Esophagus muscularis mucosa (tissue), 4 donors: ENCODE measurements around the gene CBL.
A peak's percentile ranks its signal among the peaks of the same experiment; 100 is the strongest.

Experiments
- EP300 ChIP-seq: sonication (generic); formaldehyde crosslinking; IDR thresholded peaks from one replicate; pipeline ENCODE4 v1.6.1; 2017; ENCODE audit warnings: antibody characterized with exemption
- POLR2A ChIP-seq: fragments of 450-650 bp; IDR thresholded peaks from one replicate; pipeline ENCODE4 v1.6.1; 2017; ENCODE audit warnings: antibody characterized with exemption, moderate library complexity, mild to moderate bottlenecking, low read depth
- POLR2AphosphoS5 ChIP-seq, 2 donors: sonication (generic); formaldehyde crosslinking; IDR thresholded peaks; one replicate each; pipeline ENCODE4 v1.6.1; 2017; ENCODE audit warnings: antibody characterized with exemption in 2 of 2
- TF ChIP-seq, protein P1 (sequence below), 3 experiments: fragments of 200-600 bp in 2 of 3; fragments of 450-650 bp in 1 of 3; sonication (generic) in 2 of 3; IDR thresholded peaks; one replicate each; pipeline ENCODE4 v1.5.1; 2017 to 2019; ENCODE audit warnings: antibody characterized with exemption in 3 of 3, mild to moderate bottlenecking in 2 of 3, moderate library complexity in 1 of 3

DNA sequence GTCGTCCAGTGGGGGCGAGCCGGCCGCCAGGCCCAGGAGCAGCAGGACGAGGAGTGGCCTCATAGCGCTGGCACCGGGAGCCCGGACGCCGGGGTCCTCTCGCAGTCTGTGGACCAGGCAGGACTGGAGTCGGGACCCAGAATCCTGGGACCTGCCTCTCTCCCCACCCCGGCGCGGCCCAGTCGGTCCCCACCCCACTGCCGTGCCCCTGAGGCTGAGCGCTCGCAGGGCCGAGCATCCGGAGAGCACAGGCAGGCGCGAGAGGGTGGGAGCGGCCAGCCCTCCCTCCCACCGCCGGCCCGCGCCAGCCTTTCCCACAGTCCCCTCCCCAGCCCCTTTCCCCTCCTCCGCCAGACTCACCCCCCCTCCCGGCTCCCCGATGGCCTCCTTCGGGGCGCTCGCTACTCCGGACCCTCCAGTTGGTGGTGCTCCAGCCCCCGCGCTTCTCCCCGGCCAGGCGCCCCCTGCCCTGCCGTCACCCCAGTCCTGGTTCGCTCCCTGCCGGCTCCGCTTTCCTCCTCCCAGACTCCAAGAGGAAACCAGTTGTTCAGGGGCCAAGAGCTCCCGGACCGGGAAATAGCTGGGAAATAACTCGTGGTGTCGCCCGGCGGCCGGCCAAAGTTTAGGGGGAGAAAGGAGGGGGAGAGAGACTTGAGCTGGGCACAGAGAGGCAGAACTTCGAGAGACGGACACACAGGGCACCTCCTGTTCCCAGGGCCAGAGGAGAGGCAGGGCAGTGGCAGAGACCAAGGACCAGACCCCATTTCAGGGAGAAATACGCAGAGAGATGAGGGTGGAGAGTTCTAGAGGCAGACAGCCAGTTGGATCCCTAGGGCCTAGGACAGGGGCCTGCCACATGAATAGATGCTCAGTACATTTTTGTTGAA is 134.4 kb downstream of the CBL start, which contains the start of gene C1QTNF5:
- TF ChIP-seq POLR2AphosphoS5 (IDR thresholded peaks at IDR 0.05) (peak; percentile 73 to 75), POLR2A (no peak), EP300 (no peak)
- TF ChIP-seq, protein P1, sequence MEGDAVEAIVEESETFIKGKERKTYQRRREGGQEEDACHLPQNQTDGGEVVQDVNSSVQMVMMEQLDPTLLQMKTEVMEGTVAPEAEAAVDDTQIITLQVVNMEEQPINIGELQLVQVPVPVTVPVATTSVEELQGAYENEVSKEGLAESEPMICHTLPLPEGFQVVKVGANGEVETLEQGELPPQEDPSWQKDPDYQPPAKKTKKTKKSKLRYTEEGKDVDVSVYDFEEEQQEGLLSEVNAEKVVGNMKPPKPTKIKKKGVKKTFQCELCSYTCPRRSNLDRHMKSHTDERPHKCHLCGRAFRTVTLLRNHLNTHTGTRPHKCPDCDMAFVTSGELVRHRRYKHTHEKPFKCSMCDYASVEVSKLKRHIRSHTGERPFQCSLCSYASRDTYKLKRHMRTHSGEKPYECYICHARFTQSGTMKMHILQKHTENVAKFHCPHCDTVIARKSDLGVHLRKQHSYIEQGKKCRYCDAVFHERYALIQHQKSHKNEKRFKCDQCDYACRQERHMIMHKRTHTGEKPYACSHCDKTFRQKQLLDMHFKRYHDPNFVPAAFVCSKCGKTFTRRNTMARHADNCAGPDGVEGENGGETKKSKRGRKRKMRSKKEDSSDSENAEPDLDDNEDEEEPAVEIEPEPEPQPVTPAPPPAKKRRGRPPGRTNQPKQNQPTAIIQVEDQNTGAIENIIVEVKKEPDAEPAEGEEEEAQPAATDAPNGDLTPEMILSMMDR (IDR thresholded peaks at IDR 0.05): no peak
